Measurements from ENCODE around the gene INS. TPM values are rescaled to one million over a fixed set of nuclear protein-coding genes. Genes with fewer than 3 reads are reported as not detected.

The INS gene
- total RNA-seq, 6 donors from 2014 or later, result 0.67 TPM; not detected in 5

- H3K4me1 ChIP-seq, result no peaks in the 10 kb centered on the region
- DNase-seq (no peak), ATAC-seq (ENCODE audit: low FRiP score in 2 of 2) (no peak)
- 87 to 91% methylated on average over 24 to 28 of the region's 28 CpGs for WGBS, 2 donors
- no peak overlapping the region for H3K4me3 ChIP-seq
- peaks cover 0 to 6% (median 2%) of the 10 kb centered on the region in 4 donors for H3K27me3 ChIP-seq
- no peak overlapping the region for H3K27ac ChIP-seq
- no peaks in the 10 kb centered on the region for H3K9me3 ChIP-seq
- no peaks in the 10 kb centered on the region for H3K36me3 ChIP-seq
- TF ChIP-seq EP300 (IDR thresholded peaks at IDR 0.05) (no peak), POLR2AphosphoS5 (IDR thresholded peaks at IDR 0.05) (no peak), POLR2A (IDR thresholded peaks at IDR 0.05) (no peak), CTCF (IDR thresholded peaks at IDR 0.05) (no peak)
Observed at GRCh38 chr11:2131371-2132236, 29.4 kb downstream of the INS start.

GRCh38 chr11:2130881-2131352 is 30.1 kb downstream of the INS start:
- no peak for ATAC-seq (ENCODE audit: low FRiP score in 2 of 2)
- Histone ChIP-seq H3K4me3 (no peak overlapping the region), H3K9me3 (no peaks in the 10 kb centered on the region), H3K27ac (no peak overlapping the region), H3K4me1 (no peaks in the 10 kb centered on the region), H3K36me3 (no peaks in the 10 kb centered on the region), H3K27me3 (peaks cover 0 to 6% (median 2%) of the 10 kb centered on the region in 4 donors)
- 92 to 97% methylated on average over 8 to 18 of the region's 18 CpGs for WGBS, 2 donors
- peak in 1 of 2 donors; percentile 69 for DNase-seq
- TF ChIP-seq EP300 (IDR thresholded peaks at IDR 0.05) (no peak), CTCF (IDR thresholded peaks at IDR 0.05) (no peak), POLR2A (IDR thresholded peaks at IDR 0.05) (no peak), POLR2AphosphoS5 (IDR thresholded peaks at IDR 0.05) (no peak)

- Histone ChIP-seq H3K27ac (no peak overlapping the region), H3K4me3 (no peak overlapping the region), H3K36me3 (no peaks in the 10 kb centered on the region), H3K27me3 (peaks cover 0 to 5% (median 1%) of the 10 kb centered on the region in 4 donors), H3K4me1 (no peaks in the 10 kb centered on the region), H3K9me3 (no peaks in the 10 kb centered on the region)
- peak in 1 of 2 donors; percentile 75 for DNase-seq
- TF ChIP-seq POLR2AphosphoS5 (IDR thresholded peaks at IDR 0.05) (no peak), POLR2A (IDR thresholded peaks at IDR 0.05) (no peak)
- 85 to 90% methylated on average over 19 to 25 of the region's 25 CpGs for WGBS, 2 donors
- ATAC-seq (ENCODE audit: low FRiP score in 2 of 2), result no peak
Observed at GRCh38 chr11:2129699-2130366, 31.2 kb downstream of the INS start.

GRCh38 chr11:2129308-2129698 is 31.7 kb downstream of the INS start:
- Histone ChIP-seq H3K36me3 (no peaks in the 10 kb centered on the region), H3K27me3 (peaks cover 0 to 5% (median 1%) of the 10 kb centered on the region in 4 donors), H3K4me3 (no peak overlapping the region), H3K9me3 (no peaks in the 10 kb centered on the region), H3K4me1 (no peaks in the 10 kb centered on the region), H3K27ac (no peak overlapping the region)
- WGBS, 2 donors, result 94 to 95% methylated on average over 12 to 17 of the region's 17 CpGs
- DNase-seq, result peak in 1 of 2 donors; percentile 51
- no peak for TF ChIP-seq EP300 (IDR thresholded peaks at IDR 0.05)
- no peak for TF ChIP-seq CTCF (IDR thresholded peaks at IDR 0.05)
- TF ChIP-seq POLR2A (IDR thresholded peaks at IDR 0.05), result no peak
- TF ChIP-seq POLR2AphosphoS5 (IDR thresholded peaks at IDR 0.05), result no peak
- ATAC-seq (ENCODE audit: low FRiP score in 2 of 2), result no peak

All from upper lobe of left lung (tissue), 6 donors.